H1 (cell line): ENCODE results near the gene CCDC174. TPM values are rescaled to one million over a fixed set of nuclear protein-coding genes. Genes with fewer than 3 reads are reported as not detected.

Source experiments
- CTCF ChIA-PET: fragments of 300-600 bp; sonication (Branson Sonifier 250); formaldehyde crosslinking; loops from one replicate; lab custom pipeline; 2021; ENCODE audit not compliant: partially characterized antibody; lab: Charles Lee
- POLR2A ChIA-PET: fragments of 300-600 bp; sonication (Branson Sonifier 250); formaldehyde crosslinking; loops from one replicate; lab custom pipeline; 2021; ENCODE audit warnings: inconsistent platforms; ENCODE audit not compliant: partially characterized antibody; lab: Charles Lee
- DNase-seq, 2 experiments: peaks; one replicate each; pipeline versions ENCODE4 v3.0.0 to v3.0.0-alpha.2; 2010 to 2022; ENCODE audit warnings: low spot score in 2 of 2, low read depth in 1 of 2, mixed read lengths in 1 of 2
- FAIRE-seq: peaks from 2 replicates; lab custom pipeline; 2011; peaks lifted over from hg19 to GRCh38; lab: Jason Lieb, UNC
- H2AFZ ChIP-seq: 2 replicates; pipeline ENCODE4 v1.8.1; 2012; ENCODE audit warnings: low read length, inconsistent platforms
- H2AK5ac ChIP-seq: 2 replicates; pipeline ENCODE4 v1.6.1; 2013; ENCODE audit warnings: low read depth, low read length
- H2BK120ac ChIP-seq: replicated peaks from 2 replicates; pipeline ENCODE3; 2013; ENCODE audit warnings: low read depth, low read length, inconsistent platforms
- H2BK12ac ChIP-seq: 2 replicates; pipeline ENCODE4 v1.6.1; 2013; ENCODE audit warnings: low read depth, low read length
- H2BK15ac ChIP-seq: 2 replicates; pipeline ENCODE4 v1.6.1; 2013; ENCODE audit warnings: low read length
- H2BK20ac ChIP-seq: 2 replicates; pipeline ENCODE4 v1.6.1; 2013; ENCODE audit warnings: low read length
- H2BK5ac ChIP-seq: 2 replicates; pipeline ENCODE4 v1.6.1; 2013; ENCODE audit warnings: low read depth, low read length
- H3K14ac ChIP-seq: 2 replicates; pipeline ENCODE4 v1.6.1; 2013; ENCODE audit warnings: inconsistent platforms; ENCODE audit not compliant: insufficient read length
- H3K18ac ChIP-seq: 2 replicates; pipeline ENCODE4 v1.6.1; 2013; ENCODE audit warnings: low read length; ENCODE audit errors: extremely low read depth
- H3K23ac ChIP-seq: 2 replicates; pipeline ENCODE4 v1.6.1; 2013; ENCODE audit warnings: inconsistent platforms; ENCODE audit not compliant: insufficient read length
- H3K23me2 ChIP-seq: 2 replicates; pipeline ENCODE4 v1.6.1; 2013; ENCODE audit warnings: low read depth, low read length
- H3K27ac ChIP-seq: 2 replicates; pipeline ENCODE4 v1.6.1; 2011; ENCODE audit warnings: low read depth, low read length, inconsistent platforms
- H3K27me3 ChIP-seq, 4 experiments: replicated peaks in 1 of 4; 1 replicate in 1 of 4; 2 replicates in 3 of 4; pipeline versions ENCODE4 v1.6.1 to v1.8.1; 2011 to 2013; ENCODE audit warnings: low read length in 3 of 4, mild to moderate bottlenecking in 3 of 4, inconsistent platforms in 2 of 4, mixed read lengths in 2 of 4, moderate library complexity in 1 of 4; ENCODE audit not compliant: control insufficient read depth in 3 of 4, insufficient read depth in 3 of 4; ENCODE audit errors: extremely low read depth in 1 of 4
- H3K36me3 ChIP-seq, 4 experiments: 2 replicates each; pipeline versions ENCODE4 v1.6.1 to v1.8.1; 2011 to 2013; ENCODE audit warnings: mild to moderate bottlenecking in 4 of 4, low read length in 3 of 4, moderate library complexity in 2 of 4, control low read depth in 1 of 4, inconsistent platforms in 1 of 4; ENCODE audit not compliant: insufficient read depth in 4 of 4, control insufficient read depth in 2 of 4
- H3K4ac ChIP-seq: replicated peaks from 2 replicates; pipeline ENCODE3; 2013; ENCODE audit warnings: low read length, low read depth, mixed read lengths, inconsistent platforms; ENCODE audit not compliant: insufficient read length
- H3K4me1 ChIP-seq, 4 experiments: replicated peaks in 1 of 4; 1 replicate in 1 of 4; 2 replicates in 3 of 4; pipeline versions ENCODE4 v1.6.1 to v1.8.1; 2011 to 2013; ENCODE audit warnings: low read length in 3 of 4, inconsistent platforms in 2 of 4, mixed read lengths in 1 of 4; ENCODE audit not compliant: insufficient read depth in 4 of 4, control insufficient read depth in 3 of 4
- H3K4me2 ChIP-seq, 2 experiments: 2 replicates each; pipeline versions ENCODE4 v1.6.1 to v1.8.1; 2011 to 2013; ENCODE audit warnings: low read depth in 2 of 2, low read length in 2 of 2, control low read depth in 1 of 2, inconsistent platforms in 1 of 2, mild to moderate bottlenecking in 1 of 2; ENCODE audit not compliant: insufficient read depth in 1 of 2
- H3K4me3 ChIP-seq, 4 experiments: fragments of 200-600, 300-600 bp in 1 of 4; sonication (generic), shearing (Covaris generic), sonication (Bioruptor Twin) in 1 of 4; 2 replicates each; pipeline versions ENCODE4 v1.5.1 to v1.8.1; 2011 to 2016; ENCODE audit warnings: low read length in 4 of 4, low read depth in 3 of 4, control low read depth in 2 of 4, inconsistent platforms in 2 of 4, mild to moderate bottlenecking in 2 of 4, mixed read lengths in 1 of 4, moderate library complexity in 1 of 4; ENCODE audit not compliant: insufficient read depth in 2 of 4; ENCODE audit errors: extremely low read depth in 1 of 4
- H3K56ac ChIP-seq: replicated peaks from 2 replicates; pipeline ENCODE3; 2013; ENCODE audit warnings: low read depth, mild to moderate bottlenecking, mixed read lengths, low read length, inconsistent platforms; ENCODE audit not compliant: insufficient read length
- H3K79me1 ChIP-seq: 2 replicates; pipeline ENCODE4 v1.6.1; 2013; ENCODE audit warnings: low read depth, low read length, control low read depth
- H3K79me2 ChIP-seq, 2 experiments: 2 replicates each; pipeline versions ENCODE4 v1.6.1 to v1.8.1; 2012 to 2013; ENCODE audit warnings: low read length in 2 of 2, mild to moderate bottlenecking in 2 of 2, inconsistent platforms in 1 of 2; ENCODE audit not compliant: insufficient read depth in 2 of 2, control insufficient read depth in 1 of 2
- H3K9ac ChIP-seq, 4 experiments: replicated peaks in 1 of 4; 1 replicate in 1 of 4; 2 replicates in 3 of 4; pipeline versions ENCODE4 v1.6.1 to v1.8.1; 2011 to 2013; ENCODE audit warnings: low read depth in 3 of 4, low read length in 3 of 4, control low read depth in 2 of 4, mild to moderate bottlenecking in 2 of 4, moderate library complexity in 2 of 4, inconsistent platforms in 1 of 4; ENCODE audit errors: extremely low read depth in 1 of 4
- H3K9me3 ChIP-seq, 2 experiments: 2 replicates each; pipeline versions ENCODE4 v1.6.1 to v1.8.1; 2012 to 2013; ENCODE audit warnings: mild to moderate bottlenecking in 2 of 2, moderate library complexity in 2 of 2, control low read depth in 1 of 2, inconsistent platforms in 1 of 2, low read depth in 1 of 2, low read length in 1 of 2, mixed read lengths in 1 of 2; ENCODE audit not compliant: insufficient read depth in 2 of 2
- H4K20me1 ChIP-seq, 2 experiments: replicated peaks in 1 of 2; 2 replicates each; pipeline versions ENCODE3 to v1.8.1; 2011 to 2013; ENCODE audit warnings: inconsistent platforms in 2 of 2, low read length in 2 of 2, mild to moderate bottlenecking in 1 of 2; ENCODE audit not compliant: insufficient read depth in 2 of 2, control insufficient read depth in 1 of 2
- H4K5ac ChIP-seq: 2 replicates; pipeline ENCODE4 v1.6.1; 2013; ENCODE audit warnings: low read length, low read depth, mixed read lengths, inconsistent platforms; ENCODE audit not compliant: insufficient read length
- H4K8ac ChIP-seq: 2 replicates; pipeline ENCODE4 v1.8.0; 2013; ENCODE audit warnings: mild to moderate bottlenecking, moderate library complexity, low read length, inconsistent platforms; ENCODE audit not compliant: insufficient read depth; ENCODE audit errors: extremely low read depth
- H4K91ac ChIP-seq: replicated peaks from 2 replicates; pipeline ENCODE3; 2013; ENCODE audit warnings: low read length, mixed read lengths, inconsistent platforms; ENCODE audit not compliant: insufficient read length
- BCL11A ChIP-seq, 2 experiments: IDR thresholded peaks; one replicate each; pipeline ENCODE4 v1.6.1; 2011; ENCODE audit warnings: low read depth in 2 of 2, low read length in 2 of 2, mild to moderate bottlenecking in 2 of 2
- CBX5 ChIP-seq: fragments of 300-800, 300-1000 bp; sonication (generic); IDR thresholded peaks from 2 replicates; pipeline ENCODE4 v1.7.1; 2016; ENCODE audit warnings: antibody characterized with exemption, low read length, low read depth
- CBX8 ChIP-seq: fragments of 300-800, 300-1000 bp; sonication (generic); IDR thresholded peaks from 2 replicates; pipeline ENCODE4 v1.7.1; 2016; ENCODE audit warnings: low read depth, low read length, borderline replicate concordance
- CEBPB ChIP-seq: IDR thresholded peaks from 2 replicates; pipeline ENCODE4 v1.6.1; 2012; ENCODE audit warnings: low read depth, low read length
- CTBP2 ChIP-seq: IDR thresholded peaks from 2 replicates; pipeline ENCODE4 v1.7.0; 2011; ENCODE audit warnings: borderline replicate concordance, mild to moderate bottlenecking, moderate library complexity, mixed read lengths, low read length; ENCODE audit not compliant: insufficient read depth, insufficient read length
- FOSL1 ChIP-seq: IDR thresholded peaks from 2 replicates; pipeline ENCODE4 v1.6.1; 2011; ENCODE audit warnings: mild to moderate bottlenecking, low read depth, low read length, moderate library complexity; ENCODE audit not compliant: insufficient read depth
- GABPA ChIP-seq: IDR thresholded peaks from 2 replicates; pipeline ENCODE4 v1.6.1; 2011; ENCODE audit warnings: mild to moderate bottlenecking, low read length, moderate library complexity, borderline replicate concordance; ENCODE audit not compliant: insufficient read depth
- JUND ChIP-seq: IDR thresholded peaks from 2 replicates; pipeline ENCODE4 v1.6.1; 2011; ENCODE audit warnings: mild to moderate bottlenecking, improper control_type of control experiment, low read length
- KDM1A ChIP-seq: fragments of 200-600, 300-600 bp; sonication (generic); IDR thresholded peaks from 2 replicates; pipeline ENCODE4 v1.7.1; 2016; ENCODE audit warnings: mild to moderate bottlenecking, low read length, borderline replicate concordance
- KDM5A ChIP-seq: fragments of 200-600 bp; IDR thresholded peaks from 2 replicates; pipeline ENCODE4 v1.7.1; 2012; ENCODE audit warnings: mild to moderate bottlenecking, low read length, inconsistent platforms, mixed read lengths
- SAP30 ChIP-seq: fragments of 300-600 bp; sonication (generic); IDR thresholded peaks from 2 replicates; pipeline ENCODE4 v1.7.1; 2012; ENCODE audit warnings: low read length, moderate library complexity, mild to moderate bottlenecking, inconsistent platforms; ENCODE audit not compliant: insufficient read depth, insufficient replicate concordance
- SP4 ChIP-seq: IDR thresholded peaks from 2 replicates; pipeline ENCODE4 v1.6.1; 2012; ENCODE audit warnings: low read length, inconsistent platforms
- TBP ChIP-seq: IDR thresholded peaks from 2 replicates; pipeline ENCODE4 v1.6.1; 2011; ENCODE audit warnings: low read depth, low read length, improper control_type of control experiment
- TCF12 ChIP-seq: IDR thresholded peaks from 2 replicates; pipeline ENCODE4 v1.6.1; 2011; ENCODE audit warnings: low read depth, mild to moderate bottlenecking, low read length
- WGBS, 2 experiments: shearing (Covaris generic) in 1 of 2; methylation state at CpG; one replicate each; pipeline versions ENCODE4 v1.1.6 to v1.1.7; 2013 to 2015; ENCODE audit warnings: low lambda C conversion rate in 2 of 2, mixed read lengths in 2 of 2, inconsistent platforms in 1 of 2, low coverage in 1 of 2, missing lambda C conversion rate in 1 of 2; ENCODE audit not compliant: insufficient replicate concordance in 2 of 2, insufficient coverage in 1 of 2, insufficient read length in 1 of 2; ENCODE audit errors: extremely low coverage in 1 of 2, missing lambda C conversion rate in 1 of 2; 5-methylcytosine and 5-hydroxymethylcytosine counted together
- polyA plus RNA-seq, 7 experiments: library from polyadenylated mRNA; depleted of rRNA in 3 of 7; stranded (reverse) in 5 of 7; unstranded in 2 of 7; fragments of >200 nt in 5 of 7; fragments of 200-250 nt in 2 of 7; gene quantifications; 1 replicate in 5 of 7; 2 replicates in 1 of 7; 4 replicates in 1 of 7; pipeline versions ENCODE4 v1.2.1 to v1.2.3, GENCODE V29; 2011 to 2013; ENCODE audit warnings: missing spikeins in 2 of 7, mixed read lengths in 2 of 7
- total RNA-seq: library from RNA; stranded (reverse); fragmentation: NEBNext Ultra II Directional; extraction: Animal tissue kit (Norgen Biotek cat#: 25700); gene quantifications from 2 replicates; pipeline ENCODE4 v1.2.1, GENCODE V29; 2021

The CCDC174 gene
- total and polyA plus RNA-seq, 2 of the 8 experiments (the other 6 are each of a cell fraction or from before 2014, with no cell fraction given) = 3.5 to 11.9 TPM

- H3K18ac ChIP-seq = no peak overlapping the region
- no peaks in the 10 kb centered on the region for H3K4me1 ChIP-seq
- H2BK20ac ChIP-seq = no peak overlapping the region
- H4K91ac ChIP-seq = no peak overlapping the region
- H3K9me3 ChIP-seq = no peaks in the 10 kb centered on the region
- no peak overlapping the region for H3K4ac ChIP-seq
- no peak overlapping the region for H2BK15ac ChIP-seq
- 92% methylated on average over 4 of the region's 4 CpGs; no CpG with 5 or more reads in 1 of the 2 experiments for WGBS, 2 experiments
- no peaks in the 10 kb centered on the region for H4K20me1 ChIP-seq
- TF ChIP-seq SP4 = no peak
- no peak for TF ChIP-seq FOSL1
- TF ChIP-seq KDM1A = no peak
- TF ChIP-seq JUND = no peak
- TF ChIP-seq BCL11A (IDR thresholded peaks at IDR 0.05; ENCODE audit: low read depth in 2 of 2, low read length in 2 of 2) = no peak
- no peak for TF ChIP-seq TBP
- TF ChIP-seq KDM5A = no peak
- no peak for TF ChIP-seq GABPA
- TF ChIP-seq CBX5 = no peak
- no peak for TF ChIP-seq CTBP2
- TF ChIP-seq SAP30 = no peak
- TF ChIP-seq CEBPB = no peak
- TF ChIP-seq CBX8 = no peak
- TF ChIP-seq TCF12 = no peak
- no peak overlapping the region for H3K4me3 ChIP-seq
- no peak overlapping the region for H2BK5ac ChIP-seq
- H3K14ac ChIP-seq = no peak overlapping the region
- H3K36me3 ChIP-seq = peaks cover 13 to 50% (median 37%) of the 10 kb centered on the region in 4 experiments
- no peak for DNase-seq
- ChIA-PET CTCF (interaction anchor here (0.7 to 9.2 kb wide), 13 partner anchors 9 to 251 kb away, joined by 3 to 129 read pairs (median 5); no protein-coding TSS in a partner anchor), POLR2A (interaction anchor here (1.1 to 1.5 kb wide), 2 partner anchors 20 to 251 kb away, joined by 3 read pairs; no protein-coding TSS in a partner anchor)
- no peaks in the 10 kb centered on the region for H3K27me3 ChIP-seq
- no peak for FAIRE-seq
- no peaks in the 10 kb centered on the region for H3K23me2 ChIP-seq
- no peak overlapping the region for H2AFZ ChIP-seq
- H3K79me1 ChIP-seq = no peaks in the 10 kb centered on the region
- H3K4me2 ChIP-seq = no peak overlapping the region
- no peak overlapping the region for H3K23ac ChIP-seq
- H3K9ac ChIP-seq = no peak overlapping the region
- H3K79me2 ChIP-seq = no peaks in the 10 kb centered on the region
- no peak overlapping the region for H4K8ac ChIP-seq
- H2AK5ac ChIP-seq = no peak overlapping the region
- H2BK120ac ChIP-seq = no peak overlapping the region
- no peak overlapping the region for H4K5ac ChIP-seq
- H3K27ac ChIP-seq = no peak overlapping the region
- no peak overlapping the region for H2BK12ac ChIP-seq
- H3K56ac ChIP-seq = no peak overlapping the region
Measured at GRCh38 chr3:14672588-14672987, 21.0 kb downstream of the CCDC174 start.
